ENCODE data around the gene UTP3.
"Not testable (repeated sequence)": the region's sequence is repeated elsewhere in the genome, so short reads cannot be mapped to it uniquely, and the experiment has no call there.

The UTP3 gene

DNA sequence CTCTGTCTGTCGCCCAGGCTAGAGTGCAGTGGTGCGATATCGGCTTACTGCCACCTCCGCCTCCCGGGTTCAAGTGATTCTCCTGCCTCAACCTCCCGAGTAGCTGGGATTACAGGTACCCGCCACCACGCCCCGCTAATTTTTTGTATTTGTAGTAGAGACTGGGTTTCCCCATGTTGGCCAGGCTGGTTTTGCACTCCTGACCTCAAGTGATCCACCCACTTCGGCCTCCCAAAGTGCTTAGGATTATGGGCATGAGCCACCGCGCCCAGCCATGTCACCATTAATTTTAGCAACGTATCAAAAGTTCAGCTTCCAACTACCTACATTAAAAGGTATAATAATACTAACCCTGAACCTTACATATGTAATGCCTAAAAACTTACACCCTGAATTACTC is 940 bp upstream of the UTP3 start:
- FAIRE-seq = no peak

DNA sequence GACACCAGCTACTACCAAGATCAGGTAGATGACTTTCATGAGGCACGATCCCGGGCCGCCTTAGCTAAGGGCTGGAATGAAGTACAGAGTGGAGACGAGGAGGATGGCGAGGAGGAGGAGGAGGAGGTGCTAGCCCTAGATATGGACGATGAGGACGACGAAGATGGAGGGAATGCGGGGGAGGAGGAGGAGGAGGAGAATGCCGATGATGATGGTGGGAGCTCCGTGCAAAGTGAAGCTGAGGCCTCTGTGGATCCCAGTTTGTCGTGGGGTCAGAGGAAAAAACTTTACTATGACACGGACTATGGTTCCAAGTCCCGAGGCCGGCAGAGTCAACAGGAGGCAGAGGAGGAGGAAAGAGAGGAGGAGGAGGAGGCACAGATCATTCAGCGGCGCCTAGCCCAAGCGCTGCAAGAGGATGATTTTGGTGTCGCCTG is 481 bp downstream of the UTP3 start:
- no peak for FAIRE-seq

DNA sequence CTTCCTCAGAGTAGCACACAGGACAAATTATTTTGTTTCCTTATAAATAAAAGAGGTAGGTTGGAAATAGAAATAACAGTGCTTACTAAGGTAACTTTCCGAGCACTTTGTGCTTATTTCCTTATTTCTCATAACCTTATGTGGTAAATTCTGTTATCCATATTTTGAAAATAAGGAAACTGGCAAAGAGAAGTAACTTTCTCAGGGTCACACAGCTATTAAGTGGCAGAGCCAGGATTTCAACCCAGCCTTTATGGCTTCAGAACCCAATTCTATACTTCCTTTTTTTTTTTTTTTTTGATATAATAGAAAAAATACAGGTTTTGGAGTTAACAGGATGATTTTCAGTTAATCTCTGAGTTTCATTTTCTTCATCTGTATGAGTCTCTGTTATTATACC is 3.3 kb downstream of the UTP3 start:
- no peak for FAIRE-seq

DNA sequence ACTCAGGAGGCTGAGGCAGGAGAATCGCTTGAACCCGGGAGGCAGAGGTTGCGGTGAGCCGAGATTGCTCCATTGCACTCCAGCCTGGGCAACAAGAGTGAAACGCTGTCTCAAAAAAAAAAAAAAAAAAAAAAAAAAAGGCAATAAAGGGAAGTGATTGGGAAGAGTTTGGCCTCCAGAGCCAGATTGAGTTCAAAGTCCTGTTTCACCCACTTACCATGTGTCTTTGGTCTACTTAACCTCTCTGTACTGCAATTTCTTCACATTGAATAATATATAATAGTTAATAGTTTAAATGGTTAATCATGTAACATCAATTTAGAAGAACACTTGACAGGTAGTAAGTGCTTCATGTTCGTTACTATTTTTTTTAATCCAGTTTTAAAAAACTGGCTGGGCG is 6.3 kb downstream of the UTP3 start:
- FAIRE-seq = not testable (repeated sequence)

DNA sequence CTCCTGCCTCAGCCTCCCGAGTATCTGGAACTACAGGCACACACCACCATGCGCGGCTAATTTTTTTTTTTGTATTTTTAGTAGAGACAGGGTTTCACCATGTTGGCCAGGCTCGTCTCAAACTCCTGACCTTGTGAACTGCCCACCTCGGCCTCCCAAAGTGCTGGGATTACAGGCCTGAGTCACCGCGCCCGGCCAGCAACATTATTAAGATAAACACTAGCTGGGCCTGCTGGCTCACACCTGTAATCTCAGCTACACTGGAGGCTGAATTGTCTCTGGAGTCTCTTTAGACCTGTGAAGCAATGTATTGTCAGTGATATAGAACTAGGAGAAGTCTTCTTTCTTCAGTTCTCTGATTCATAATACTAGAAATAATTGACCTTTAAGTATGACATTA is 10.1 kb downstream of the UTP3 start:
- not testable (repeated sequence) for FAIRE-seq

DNA sequence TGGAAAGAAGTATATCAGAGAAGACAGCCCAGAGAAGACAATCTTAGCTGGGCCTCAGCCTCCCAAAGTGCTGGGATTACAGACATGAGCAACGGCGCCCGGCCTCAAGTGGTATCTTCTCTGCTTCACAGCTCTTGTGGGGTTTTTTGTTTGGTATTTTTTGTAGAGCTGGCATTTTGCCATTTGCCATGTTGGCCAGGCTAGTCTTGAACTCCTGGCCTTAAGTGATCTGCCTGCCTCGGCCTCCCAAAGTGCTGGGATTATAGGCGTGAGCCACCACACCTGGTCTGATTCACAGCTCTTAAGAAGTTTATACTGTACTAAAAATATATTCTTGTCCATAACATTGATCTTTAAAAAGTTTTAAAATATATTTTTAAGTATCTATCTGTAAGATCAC is 12.4 kb downstream of the UTP3 start:
- no peak for FAIRE-seq

DNA sequence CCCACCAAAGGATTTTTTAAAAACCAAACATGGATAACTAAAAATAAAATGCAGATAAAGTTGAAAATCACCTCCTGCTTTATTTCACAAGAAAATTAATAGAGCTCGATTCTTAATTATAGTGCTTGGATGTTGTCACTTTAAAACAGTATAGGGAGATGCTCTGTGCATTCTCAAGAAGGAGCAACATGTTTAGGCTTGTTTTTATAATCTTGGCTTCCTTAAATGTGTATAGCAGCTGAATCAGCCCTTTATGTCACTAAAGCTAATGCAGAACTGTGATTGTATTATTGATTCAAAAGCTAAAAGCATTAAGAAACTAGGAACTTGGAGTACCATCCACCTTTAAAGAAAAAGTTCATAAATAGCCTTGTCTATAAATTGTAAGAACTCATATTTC is 12.9 kb downstream of the UTP3 start:
- FAIRE-seq = no peak

DNA sequence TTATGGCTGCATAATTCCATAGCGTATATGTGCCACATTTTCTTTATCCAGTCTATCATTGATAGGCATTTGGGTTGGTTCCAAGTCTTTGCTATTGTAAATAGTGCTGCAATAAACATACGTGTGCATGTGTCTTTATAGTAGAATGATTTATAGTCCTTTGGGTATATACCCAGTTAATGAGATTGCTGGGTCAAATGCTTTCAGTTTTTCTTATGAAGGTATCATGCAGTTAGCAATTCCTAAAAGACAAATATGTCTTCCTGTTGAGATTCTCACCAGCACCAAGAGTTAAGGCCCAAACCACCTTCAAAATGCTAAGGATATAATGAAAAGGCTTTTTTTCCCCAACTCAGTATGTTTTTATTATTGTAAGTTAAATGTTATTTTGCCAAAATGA is 14.3 kb downstream of the UTP3 start:
- FAIRE-seq = not testable (repeated sequence)

DNA sequence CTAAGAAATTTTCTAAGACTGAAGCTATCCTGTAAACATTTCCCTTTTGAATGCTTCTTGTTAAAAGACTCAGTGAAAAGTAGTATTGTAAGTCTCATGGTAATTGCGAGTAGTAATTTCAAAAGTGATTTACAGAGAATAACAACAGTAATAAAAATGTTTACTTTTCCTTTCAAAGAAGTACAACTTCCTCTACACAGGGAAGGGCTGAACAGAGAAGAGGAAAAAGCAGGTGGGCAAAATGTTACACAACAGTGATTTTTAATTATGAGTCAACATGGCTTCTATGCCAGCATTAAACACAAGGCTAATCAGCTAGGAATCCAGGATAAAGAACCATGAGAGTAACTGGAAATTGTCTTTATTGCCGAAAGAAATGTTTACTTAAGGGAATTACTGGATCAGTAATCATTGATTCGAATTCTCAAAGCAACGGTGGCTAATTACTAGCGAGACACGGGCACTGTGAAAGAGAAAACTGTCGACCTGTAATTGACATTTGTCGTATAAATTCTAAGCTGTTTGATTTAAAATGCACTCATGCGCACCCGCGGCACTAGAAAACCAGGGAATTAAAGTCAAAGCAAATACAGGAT is 15.4 kb downstream of the UTP3 start:
- no peak for FAIRE-seq

DNA sequence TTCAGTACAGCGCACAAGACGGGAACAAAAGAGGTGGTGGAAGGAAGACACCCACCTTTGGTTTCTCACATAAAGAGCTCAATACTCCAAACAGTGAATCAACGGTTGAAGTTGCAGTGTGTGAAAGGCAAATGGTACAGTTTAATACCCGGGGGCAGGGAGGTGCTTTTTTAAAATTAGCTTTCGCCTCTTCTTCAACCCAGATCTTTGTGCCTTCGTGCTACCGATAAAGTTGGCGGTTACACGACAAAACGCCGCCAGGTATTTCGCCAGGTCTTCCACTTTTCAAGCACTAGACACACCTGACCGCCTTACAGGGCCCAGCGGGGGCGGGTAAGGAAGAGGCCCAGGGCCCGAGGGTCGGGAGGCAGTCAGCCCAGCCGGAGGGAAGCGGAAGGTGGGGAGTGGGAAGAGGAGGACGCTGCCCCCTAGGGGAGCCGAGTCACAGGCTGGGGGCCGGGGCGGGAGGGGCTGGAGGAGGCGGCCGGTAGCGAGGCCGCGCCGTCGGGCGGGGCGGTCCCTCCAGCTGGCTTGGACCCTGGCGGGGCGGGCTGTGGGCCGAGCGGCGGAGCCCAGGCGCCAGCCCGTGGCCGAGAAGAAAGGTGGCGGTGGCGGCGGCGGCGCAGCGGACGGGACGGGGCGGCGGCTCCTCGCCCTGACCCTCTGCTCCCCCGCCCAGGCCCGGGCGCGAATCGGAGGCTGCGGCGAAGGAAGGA is 16.0 kb downstream of the UTP3 start:
- FAIRE-seq = no peak

DNA sequence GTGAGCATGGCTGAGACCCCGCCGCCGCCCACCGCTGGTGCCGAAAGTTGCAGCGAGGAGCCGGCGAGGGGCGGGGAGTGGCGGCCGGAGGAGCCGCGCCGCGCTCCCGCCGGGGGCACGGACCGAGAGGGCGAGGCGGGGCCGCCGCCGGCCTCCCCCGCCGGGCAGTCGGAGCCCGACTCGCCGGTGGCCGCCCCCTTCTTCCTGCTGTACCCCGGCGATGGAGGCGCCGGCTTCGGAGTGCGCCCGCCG is 16.5 kb downstream of the UTP3 start:
- no peak for FAIRE-seq

DNA sequence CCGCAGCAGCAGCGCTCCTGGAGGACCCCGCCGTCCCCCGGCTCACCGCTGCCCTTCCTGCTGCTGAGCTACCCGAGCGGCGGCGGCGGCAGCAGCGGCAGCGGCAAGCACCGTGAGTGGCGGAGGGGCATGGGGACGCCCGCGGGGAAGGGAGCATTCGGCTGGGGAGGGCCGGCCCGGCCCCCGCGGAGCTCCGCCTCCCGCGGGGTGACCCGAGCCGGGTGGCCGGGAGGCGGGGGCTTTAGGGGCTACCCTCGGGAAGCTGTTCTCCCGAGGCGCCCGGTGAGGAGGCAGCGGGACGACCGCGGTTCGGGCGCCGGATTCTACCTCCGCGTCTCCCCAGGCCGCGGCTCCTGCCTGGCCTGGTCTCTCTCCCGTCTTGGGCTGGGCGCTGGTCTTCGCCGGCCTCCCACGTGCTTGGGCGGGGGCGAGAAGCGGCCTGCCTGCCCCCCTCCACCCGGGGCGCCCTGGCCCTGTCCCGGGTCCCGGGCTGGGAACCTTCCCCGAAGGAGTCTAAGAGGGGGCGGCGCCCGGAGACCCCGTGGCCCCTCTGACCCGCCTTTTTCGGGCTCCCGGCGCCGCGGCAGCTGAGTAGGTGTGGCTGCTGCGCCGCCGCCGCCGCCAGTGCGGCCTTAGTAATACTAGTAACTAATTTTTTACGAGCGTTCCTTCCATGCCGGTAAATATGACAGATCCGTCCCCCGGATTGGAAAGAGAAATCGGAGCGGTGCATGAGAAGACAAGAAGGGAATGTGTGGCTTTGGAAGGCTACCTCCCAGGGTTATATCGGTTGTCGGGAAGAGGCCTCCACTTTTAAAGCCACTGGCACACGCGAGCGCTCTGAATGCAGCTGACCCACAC is 17.1 kb downstream of the UTP3 start:
- FAIRE-seq = no peak

DNA sequence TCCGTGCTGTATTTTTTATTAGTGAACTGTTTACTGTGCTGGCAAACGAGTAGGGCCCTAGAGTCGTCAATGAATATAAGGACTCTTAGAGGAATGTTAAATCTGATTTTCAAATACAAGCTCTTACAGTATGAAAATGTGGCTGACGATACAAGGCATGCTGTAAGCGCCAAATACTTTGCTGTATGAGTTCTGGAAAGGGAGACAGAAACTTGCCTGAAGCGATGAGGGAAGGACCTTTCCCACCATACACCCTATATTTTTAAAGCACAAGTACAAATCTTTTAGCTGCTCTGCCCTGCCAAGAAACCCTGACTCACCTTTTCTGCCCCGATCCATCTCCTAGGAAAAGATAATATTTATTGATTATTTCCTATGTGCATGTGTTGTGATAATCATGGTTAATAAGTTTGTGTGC is 17.7 kb downstream of the UTP3 start:
- FAIRE-seq = no peak

DNA sequence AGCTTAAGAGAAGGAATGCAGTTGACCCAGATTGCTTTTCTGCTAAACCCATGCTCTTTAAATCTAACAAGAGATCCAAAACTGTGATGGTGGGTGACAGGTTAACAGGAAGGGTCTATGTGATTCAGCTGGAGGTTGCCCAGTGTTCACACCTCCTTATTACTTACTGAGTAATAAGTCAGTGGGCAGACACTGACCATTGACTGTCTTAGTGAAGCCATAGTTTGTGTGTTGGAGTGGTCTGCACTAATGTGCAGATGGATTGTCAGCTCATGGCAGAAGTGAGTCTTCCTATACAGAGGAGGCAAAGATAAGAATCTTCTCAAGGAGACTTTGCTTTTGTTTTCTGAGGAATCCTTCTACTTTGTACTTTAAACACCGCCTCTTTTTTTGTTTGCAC is 18.2 kb downstream of the UTP3 start:
- FAIRE-seq = no peak

DNA sequence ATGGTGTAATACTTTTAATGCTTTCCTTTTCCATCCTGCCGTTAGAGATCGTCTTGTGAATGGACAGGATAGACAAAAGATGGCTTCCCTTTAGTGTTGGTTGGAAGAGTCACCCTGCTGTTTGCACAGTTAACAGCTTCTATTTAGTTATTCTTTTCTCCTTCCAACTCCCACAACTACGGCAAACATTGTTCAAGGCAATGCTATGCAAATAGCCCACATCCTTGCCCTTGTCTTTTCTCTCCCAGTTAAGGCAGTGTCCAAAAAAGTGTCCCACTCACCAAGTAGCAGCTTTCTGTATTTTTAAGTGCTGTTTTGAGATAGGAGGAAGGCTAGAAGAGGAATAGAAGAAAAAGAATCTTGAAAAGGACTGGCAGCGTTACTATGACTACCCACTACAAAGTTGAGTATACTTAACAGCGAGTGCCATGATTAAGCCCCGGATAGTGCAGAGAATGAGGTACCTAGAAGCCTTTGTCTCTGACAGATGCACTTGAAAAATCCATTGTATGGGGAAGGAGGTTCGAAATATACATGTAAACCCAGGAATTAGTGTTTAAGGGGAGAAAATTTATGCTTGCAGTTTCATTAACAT is 21.4 kb downstream of the UTP3 start:
- FAIRE-seq = no peak

DNA sequence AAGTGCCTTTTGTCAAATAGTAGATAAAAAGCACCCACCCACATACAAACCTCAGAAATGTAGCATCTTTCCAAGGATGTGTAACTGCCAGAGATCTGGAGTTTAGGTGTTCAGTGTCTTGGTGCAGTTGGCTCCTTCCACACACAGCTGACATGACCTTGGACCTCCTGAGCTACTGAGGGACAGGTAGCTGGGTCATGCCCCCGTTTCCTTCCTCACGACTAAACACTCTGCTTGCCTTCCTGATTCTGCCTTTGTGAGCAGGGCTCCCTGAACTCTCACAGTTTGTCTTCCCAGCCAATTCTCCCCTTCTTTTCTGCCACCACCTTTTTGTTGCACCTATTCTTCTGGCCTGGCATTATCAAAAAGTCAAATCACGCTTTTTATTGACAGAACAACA is 23.3 kb downstream of the UTP3 start:
- FAIRE-seq = no peak

DNA sequence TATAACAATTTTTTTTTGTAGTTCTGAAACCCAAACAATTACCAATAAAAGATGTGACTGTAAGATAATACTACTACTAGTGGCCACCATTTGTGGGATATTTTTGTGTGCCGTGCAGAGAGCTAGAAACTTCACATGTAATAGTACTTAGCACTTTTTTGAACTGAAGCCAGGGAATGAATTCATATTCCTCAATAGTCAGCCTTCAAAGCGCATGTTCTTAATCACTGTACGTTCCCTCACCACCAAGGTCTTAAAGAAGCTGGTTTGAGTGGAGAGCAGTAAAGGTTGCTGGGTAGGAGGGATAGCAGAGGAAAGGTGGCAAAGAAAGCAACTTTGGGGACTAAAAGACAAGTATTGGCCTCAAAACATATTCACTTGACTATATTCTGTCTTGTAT is 23.8 kb downstream of the UTP3 start:
- no peak for FAIRE-seq

DNA sequence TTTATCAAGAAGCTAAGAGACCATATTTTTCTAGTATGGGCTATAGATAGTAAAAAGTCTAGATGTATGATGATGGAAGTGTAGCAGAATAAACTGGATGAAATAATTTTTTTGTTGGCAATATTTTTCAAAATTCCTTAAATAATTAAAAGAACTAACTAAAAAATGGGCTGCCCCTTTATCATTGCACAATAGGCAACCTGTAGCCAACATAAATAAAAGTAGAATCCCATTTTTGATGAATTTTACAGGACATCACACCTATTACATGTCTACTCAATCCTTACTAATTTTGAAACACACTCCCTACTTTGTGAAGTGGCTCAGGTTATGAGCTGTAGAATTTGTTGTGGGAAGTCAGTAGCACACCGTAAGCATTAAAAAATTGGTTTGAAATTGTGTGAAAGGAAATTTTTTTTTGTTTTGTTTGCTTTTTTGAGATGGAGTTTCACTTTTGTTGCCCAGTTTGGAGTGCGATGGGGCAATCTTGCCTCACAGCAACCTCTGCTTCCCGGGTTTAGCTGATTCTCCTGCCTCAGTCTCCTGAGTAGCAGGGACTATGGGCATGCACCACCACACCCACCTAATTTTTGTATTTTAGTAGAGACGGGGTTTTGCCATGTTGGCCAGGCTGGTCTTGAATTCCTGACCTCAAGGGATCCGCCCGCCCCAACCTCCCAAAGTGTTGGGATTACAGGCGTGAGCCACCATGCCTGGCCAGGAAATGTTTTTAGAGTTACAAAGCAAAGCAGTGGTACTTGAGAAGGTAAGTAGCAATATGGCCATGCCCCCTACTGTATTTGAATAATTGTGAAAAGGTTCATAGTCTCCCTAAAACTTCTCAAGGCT is 24.5 kb downstream of the UTP3 start:
- no peak for FAIRE-seq

DNA sequence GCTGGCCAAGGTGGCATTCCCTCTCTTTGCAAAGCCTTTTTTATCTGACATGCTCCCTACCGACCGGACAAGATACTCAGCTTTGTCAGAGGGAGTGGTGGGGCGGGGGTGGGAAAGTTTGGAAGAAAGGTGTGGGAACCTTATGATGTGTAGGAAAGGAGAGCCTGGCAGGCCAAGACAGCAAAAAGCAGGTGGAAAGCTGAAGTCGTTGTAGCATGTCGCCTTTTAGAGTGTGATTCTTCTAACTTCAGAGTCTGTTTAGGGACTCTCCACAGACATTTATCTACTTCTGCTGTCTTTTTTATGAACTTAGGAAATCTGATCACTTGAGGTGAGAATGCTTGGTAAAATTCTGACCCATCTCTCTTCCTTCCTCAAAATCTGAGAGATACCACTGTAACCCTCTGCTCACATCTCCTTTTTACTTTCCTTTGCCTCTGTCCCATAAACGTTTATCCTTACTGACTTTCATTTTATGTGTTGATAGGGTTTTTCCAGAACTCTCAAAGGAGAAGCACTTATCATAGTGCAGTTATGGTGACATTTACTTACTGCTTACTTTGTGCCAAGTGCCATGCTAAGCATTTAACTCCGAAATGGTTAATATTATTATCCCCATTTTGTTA is 25.2 kb downstream of the UTP3 start:
- FAIRE-seq = no peak

DNA sequence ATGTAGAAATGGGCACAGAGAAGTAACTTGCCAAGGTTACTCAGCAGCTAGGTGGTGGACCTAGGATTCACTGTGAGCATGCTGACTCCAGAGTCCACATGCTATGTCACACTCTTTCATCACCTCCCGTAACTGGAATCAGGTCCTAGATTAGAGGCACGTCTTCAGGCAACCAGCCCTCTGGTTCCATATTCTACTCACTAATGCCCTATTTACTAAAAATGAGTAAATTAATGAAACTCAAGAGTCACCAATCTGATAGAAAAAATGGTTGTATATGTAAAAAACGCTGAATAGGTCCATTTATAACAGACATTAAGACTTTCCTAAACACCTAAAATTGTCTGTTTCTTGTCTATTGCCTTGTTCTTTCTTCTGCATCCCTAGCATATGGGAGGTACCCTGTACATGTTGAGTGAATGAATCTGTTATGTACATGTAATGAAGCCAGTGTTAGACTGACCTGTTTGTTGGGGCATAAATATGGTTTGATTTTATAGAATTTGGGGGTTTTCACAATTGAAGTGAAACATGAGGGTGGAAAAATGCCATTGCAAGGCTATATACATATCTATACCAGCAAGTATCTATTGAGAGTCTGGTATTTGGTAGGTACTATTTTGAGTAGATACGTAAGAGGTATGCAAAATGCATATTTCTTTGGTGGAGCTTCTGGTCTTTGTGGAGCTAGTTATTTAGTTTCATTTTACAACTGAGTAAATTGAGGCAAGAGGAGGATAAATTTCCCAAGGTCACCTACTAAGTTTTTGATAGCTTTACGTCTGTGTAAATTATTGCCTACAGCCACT is 26.0 kb downstream of the UTP3 start:
- FAIRE-seq = no peak

DNA sequence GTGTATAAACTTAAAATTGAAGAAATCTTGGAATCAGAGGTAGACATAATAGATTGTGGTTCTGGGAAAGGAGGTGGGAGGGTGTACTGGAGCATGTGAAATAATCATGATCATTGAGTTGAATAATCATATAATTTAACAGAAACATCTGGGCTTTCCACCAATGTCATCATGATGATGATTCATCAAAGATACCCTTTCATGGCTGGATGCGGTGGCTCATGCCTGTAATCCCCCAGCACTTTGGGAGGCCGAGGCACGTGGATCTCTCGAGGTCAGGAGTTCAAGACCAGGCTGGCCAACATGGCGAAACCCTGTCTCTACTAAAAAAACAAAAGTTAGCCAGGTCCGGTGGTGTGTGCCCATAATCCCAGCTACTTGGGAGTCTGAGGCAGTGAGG is 26.8 kb downstream of the UTP3 start:
- FAIRE-seq = no peak
